Upper lobe of left lung (tissue), 6 donors: ENCODE results near the gene PIM1. TPM values are rescaled to one million over a fixed set of nuclear protein-coding genes. Genes with fewer than 3 reads are reported as not detected.

Experiments
- ATAC-seq, 2 donors: fragments of 200-7000 bp; cut with Tn5 transposase; one replicate each; pipeline ENCODE4 v1.9.1; 2022; ENCODE audit warnings: mild to moderate bottlenecking in 2 of 2, moderate library complexity in 2 of 2; ENCODE audit not compliant: low FRiP score in 2 of 2
- DNase-seq, 2 donors: peaks; one replicate each; pipeline ENCODE4 v3.0.0-alpha.2; 2019 to 2020
- H3K27ac ChIP-seq, 4 donors: fragments of 200-600 bp; sonication (generic); one replicate each; pipeline ENCODE4 v1.5.1; 2016 to 2019
- H3K27me3 ChIP-seq, 4 donors: fragments of 200-600 bp; sonication (generic); one replicate each; pipeline ENCODE4 v1.5.1; 2017 to 2019
- H3K36me3 ChIP-seq, 4 donors: fragments of 200-600 bp; sonication (generic); one replicate each; pipeline ENCODE4 v1.5.1; 2016 to 2019
- H3K4me1 ChIP-seq, 4 donors: fragments of 200-600 bp; sonication (generic); one replicate each; pipeline ENCODE4 v1.5.1; 2018 to 2019
- H3K4me3 ChIP-seq, 4 donors: fragments of 200-600 bp; sonication (generic); one replicate each; pipeline ENCODE4 v1.5.1; 2017 to 2019; ENCODE audit warnings: mild to moderate bottlenecking in 2 of 4, moderate library complexity in 1 of 4
- H3K9me3 ChIP-seq, 4 donors: fragments of 200-600 bp; sonication (generic); one replicate each; pipeline ENCODE4 v1.5.1; 2018 to 2019
- EP300 ChIP-seq, 4 donors: sonication (generic); formaldehyde crosslinking; IDR thresholded peaks; one replicate each; pipeline ENCODE4 v1.5.1; 2017; ENCODE audit warnings: antibody characterized with exemption in 4 of 4, control low read depth in 2 of 4
- POLR2A ChIP-seq, 4 donors: fragments of 450-650 bp; IDR thresholded peaks; one replicate each; pipeline ENCODE4 v1.5.1; 2016 to 2017; ENCODE audit warnings: antibody characterized with exemption in 4 of 4, mild to moderate bottlenecking in 2 of 4
- POLR2AphosphoS5 ChIP-seq, 2 donors: sonication (generic); formaldehyde crosslinking; IDR thresholded peaks; one replicate each; pipeline ENCODE4 v1.5.1; 2017; ENCODE audit warnings: antibody characterized with exemption in 2 of 2
- WGBS, 2 donors: methylation state at CpG; one replicate each; pipeline ENCODE4 v1.1.5; 2017 to 2018; 5-methylcytosine and 5-hydroxymethylcytosine counted together
- total RNA-seq, 6 donors: library from RNA; depleted of rRNA in 4 of 6; stranded (reverse); fragments of >200 nt in 4 of 6; gene quantifications; one replicate each; pipeline versions ENCODE4 v1.1.0 to v1.2.1, GENCODE V29; 2016 to 2021
- TF ChIP-seq, protein P1 (sequence below), 6 experiments: fragments of 450-650 bp in 4 of 6; fragments of 200-600 bp in 2 of 6; sonication (generic) in 2 of 6; IDR thresholded peaks; one replicate each; pipeline ENCODE4 v1.5.1; 2016 to 2019; ENCODE audit warnings: antibody characterized with exemption in 6 of 6
- donor health status: DM: no; HTN: no; CAD: no; lungs with moderate emphysema.
- donor health status: DM: no; HTN: yes; CAD: no; lungs with severe emphysema.

The PIM1 gene
- total RNA-seq, 6 donors from 2014 or later = 26.9 to 80.9 (median 36.0) TPM

- H3K9me3 ChIP-seq = no peaks in the 10 kb centered on the region
- H3K4me3 ChIP-seq = no peak overlapping the region
- H3K4me1 ChIP-seq = no peaks in the 10 kb centered on the region
- TF ChIP-seq POLR2A (IDR thresholded peaks at IDR 0.05) = no peak
- TF ChIP-seq POLR2AphosphoS5 (IDR thresholded peaks at IDR 0.05) = no peak
- TF ChIP-seq EP300 (IDR thresholded peaks at IDR 0.05) = no peak
- TF ChIP-seq, protein P1, sequence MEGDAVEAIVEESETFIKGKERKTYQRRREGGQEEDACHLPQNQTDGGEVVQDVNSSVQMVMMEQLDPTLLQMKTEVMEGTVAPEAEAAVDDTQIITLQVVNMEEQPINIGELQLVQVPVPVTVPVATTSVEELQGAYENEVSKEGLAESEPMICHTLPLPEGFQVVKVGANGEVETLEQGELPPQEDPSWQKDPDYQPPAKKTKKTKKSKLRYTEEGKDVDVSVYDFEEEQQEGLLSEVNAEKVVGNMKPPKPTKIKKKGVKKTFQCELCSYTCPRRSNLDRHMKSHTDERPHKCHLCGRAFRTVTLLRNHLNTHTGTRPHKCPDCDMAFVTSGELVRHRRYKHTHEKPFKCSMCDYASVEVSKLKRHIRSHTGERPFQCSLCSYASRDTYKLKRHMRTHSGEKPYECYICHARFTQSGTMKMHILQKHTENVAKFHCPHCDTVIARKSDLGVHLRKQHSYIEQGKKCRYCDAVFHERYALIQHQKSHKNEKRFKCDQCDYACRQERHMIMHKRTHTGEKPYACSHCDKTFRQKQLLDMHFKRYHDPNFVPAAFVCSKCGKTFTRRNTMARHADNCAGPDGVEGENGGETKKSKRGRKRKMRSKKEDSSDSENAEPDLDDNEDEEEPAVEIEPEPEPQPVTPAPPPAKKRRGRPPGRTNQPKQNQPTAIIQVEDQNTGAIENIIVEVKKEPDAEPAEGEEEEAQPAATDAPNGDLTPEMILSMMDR (IDR thresholded peaks at IDR 0.05) = no peak
- no peak overlapping the region for H3K27ac ChIP-seq
- 54 to 63% methylated on average over 3 of the region's 3 CpGs for WGBS, 2 donors
- H3K36me3 ChIP-seq = no peaks in the 10 kb centered on the region
- no peaks in the 10 kb centered on the region for H3K27me3 ChIP-seq
- no peak for ATAC-seq
- no peak for DNase-seq
Measured at GRCh38 chr6:37150314-37150713, 19.6 kb upstream of the PIM1 start.

GRCh38 chr6:37155394-37156312, 14.3 kb upstream of the PIM1 start:
- no peak overlapping the region for H3K27ac ChIP-seq
- ATAC-seq (no peak), DNase-seq (no peak)
- no peaks in the 10 kb centered on the region for H3K4me1 ChIP-seq
- H3K36me3 ChIP-seq = no peaks in the 10 kb centered on the region
- H3K27me3 ChIP-seq = no peaks in the 10 kb centered on the region
- no peak overlapping the region for H3K4me3 ChIP-seq
- 68 to 77% methylated on average over 10 to 11 of the region's 11 CpGs for WGBS, 2 donors
- TF ChIP-seq POLR2A (IDR thresholded peaks at IDR 0.05) (no peak), POLR2AphosphoS5 (IDR thresholded peaks at IDR 0.05) (no peak), EP300 (IDR thresholded peaks at IDR 0.05) (no peak)
- TF ChIP-seq, protein P1 (IDR thresholded peaks at IDR 0.05) = no peak
- H3K9me3 ChIP-seq = no peaks in the 10 kb centered on the region

GRCh38 chr6:37158508-37158907, 11.4 kb upstream of the PIM1 start:
- Histone ChIP-seq H3K4me3 (no peak overlapping the region), H3K27me3 (no peaks in the 10 kb centered on the region), H3K4me1 (no peaks in the 10 kb centered on the region), H3K36me3 (no peaks in the 10 kb centered on the region), H3K27ac (no peak overlapping the region), H3K9me3 (no peaks in the 10 kb centered on the region)
- ATAC-seq (no peak), DNase-seq (no peak)
- TF ChIP-seq, protein P1 (IDR thresholded peaks at IDR 0.05) = no peak
- TF ChIP-seq POLR2AphosphoS5 (IDR thresholded peaks at IDR 0.05) = no peak
- no peak for TF ChIP-seq POLR2A (IDR thresholded peaks at IDR 0.05)
- no peak for TF ChIP-seq EP300 (IDR thresholded peaks at IDR 0.05)
- 92 to 95% methylated on average over 6 of the region's 6 CpGs for WGBS, 2 donors

DNA sequence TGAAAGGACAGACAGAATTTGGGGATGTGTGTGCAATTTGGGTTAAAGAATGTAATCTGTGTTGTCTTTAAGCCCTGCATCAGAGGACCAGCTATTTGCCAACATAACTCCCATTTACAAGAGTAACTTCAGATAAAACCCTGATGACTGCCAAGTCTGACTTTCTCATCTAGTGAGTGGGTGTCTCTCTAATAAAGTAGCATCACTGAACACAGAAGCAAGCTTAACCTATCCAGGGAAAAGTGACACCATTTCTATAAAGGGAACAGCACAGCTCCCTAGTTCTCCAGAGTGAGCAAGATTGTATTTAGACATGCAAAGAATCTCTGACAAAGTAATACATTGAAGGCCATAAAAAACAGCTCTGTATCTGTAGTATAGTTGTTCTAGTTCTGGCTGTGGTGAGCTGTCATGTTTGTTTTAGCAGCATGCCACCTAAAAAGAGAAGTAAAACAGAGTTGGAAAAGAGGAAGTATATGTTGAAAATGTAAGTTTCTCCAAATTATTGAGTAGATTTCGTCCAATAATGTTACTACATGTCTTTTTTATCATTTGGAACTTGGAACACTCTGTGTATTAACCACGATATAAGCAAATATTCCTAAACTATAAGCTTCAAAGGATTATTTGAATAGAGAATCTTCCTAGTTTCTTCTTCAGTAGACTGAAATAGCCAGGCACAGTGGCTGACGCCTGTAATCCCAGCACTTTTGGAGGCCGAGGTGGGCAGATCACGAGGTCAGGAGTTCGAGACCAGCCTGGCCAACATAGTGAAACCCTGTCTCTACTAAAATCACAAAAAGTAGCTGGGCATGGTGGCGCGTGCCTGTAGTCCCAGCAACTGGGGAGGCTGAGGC, 8.8 kb upstream of the PIM1 start:
- Histone ChIP-seq H3K4me3 (no peak overlapping the region), H3K9me3 (no peaks in the 10 kb centered on the region), H3K4me1 (no peaks in the 10 kb centered on the region), H3K27me3 (no peaks in the 10 kb centered on the region), H3K27ac (peak overlapping the region in 1 of 4 donors; percentile 30), H3K36me3 (no peaks in the 10 kb centered on the region)
- TF ChIP-seq POLR2AphosphoS5 (IDR thresholded peaks at IDR 0.05) (no peak), EP300 (IDR thresholded peaks at IDR 0.05) (no peak), POLR2A (IDR thresholded peaks at IDR 0.05) (no peak)
- TF ChIP-seq, protein P1 (IDR thresholded peaks at IDR 0.05) = no peak
- WGBS, 2 donors = 82 to 84% methylated on average over 8 of the region's 8 CpGs
- ATAC-seq (peak in 1 of 2 donors; percentile 60), DNase-seq (no peak)
